ENCODE data around the gene GNB3.

GNB3 gene

DNA sequence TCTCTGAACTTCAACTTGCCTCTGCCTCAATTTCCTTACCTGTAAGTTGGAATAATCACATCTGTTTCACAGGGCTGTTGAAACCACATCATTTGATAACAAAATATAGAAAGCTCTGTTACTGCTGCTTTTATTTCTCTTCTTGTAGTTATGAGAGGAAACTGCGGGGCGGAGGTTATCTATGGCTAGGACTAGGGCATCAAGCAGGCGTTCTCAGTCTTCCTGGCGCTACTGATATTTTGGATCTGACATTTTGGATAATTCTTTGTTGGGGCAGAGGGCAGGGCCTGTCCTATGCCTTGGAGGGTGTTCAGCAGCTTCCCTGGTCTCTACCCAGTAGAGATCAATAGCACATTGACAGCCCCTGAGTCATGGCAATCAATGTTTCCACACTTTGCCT lies 8.6 kb upstream of the GNB3 start:
- Histone ChIP-seq H3K27me3 (no peaks in the 10 kb centered on the region), H3K9me3 (no peaks in the 10 kb centered on the region), H3K4me3 (ENCODE audit: low read depth, low read length) (no peak overlapping the region), H3K4me1 (peaks cover 2% of the 10 kb centered on the region), H3K36me3 (peaks cover 62% of the 10 kb centered on the region)
- TF ChIP-seq, protein P1, sequence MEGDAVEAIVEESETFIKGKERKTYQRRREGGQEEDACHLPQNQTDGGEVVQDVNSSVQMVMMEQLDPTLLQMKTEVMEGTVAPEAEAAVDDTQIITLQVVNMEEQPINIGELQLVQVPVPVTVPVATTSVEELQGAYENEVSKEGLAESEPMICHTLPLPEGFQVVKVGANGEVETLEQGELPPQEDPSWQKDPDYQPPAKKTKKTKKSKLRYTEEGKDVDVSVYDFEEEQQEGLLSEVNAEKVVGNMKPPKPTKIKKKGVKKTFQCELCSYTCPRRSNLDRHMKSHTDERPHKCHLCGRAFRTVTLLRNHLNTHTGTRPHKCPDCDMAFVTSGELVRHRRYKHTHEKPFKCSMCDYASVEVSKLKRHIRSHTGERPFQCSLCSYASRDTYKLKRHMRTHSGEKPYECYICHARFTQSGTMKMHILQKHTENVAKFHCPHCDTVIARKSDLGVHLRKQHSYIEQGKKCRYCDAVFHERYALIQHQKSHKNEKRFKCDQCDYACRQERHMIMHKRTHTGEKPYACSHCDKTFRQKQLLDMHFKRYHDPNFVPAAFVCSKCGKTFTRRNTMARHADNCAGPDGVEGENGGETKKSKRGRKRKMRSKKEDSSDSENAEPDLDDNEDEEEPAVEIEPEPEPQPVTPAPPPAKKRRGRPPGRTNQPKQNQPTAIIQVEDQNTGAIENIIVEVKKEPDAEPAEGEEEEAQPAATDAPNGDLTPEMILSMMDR (IDR thresholded peaks at IDR 0.05; ENCODE audit: low read depth, low read length): no peak
- DNase-seq: no peak

DNA sequence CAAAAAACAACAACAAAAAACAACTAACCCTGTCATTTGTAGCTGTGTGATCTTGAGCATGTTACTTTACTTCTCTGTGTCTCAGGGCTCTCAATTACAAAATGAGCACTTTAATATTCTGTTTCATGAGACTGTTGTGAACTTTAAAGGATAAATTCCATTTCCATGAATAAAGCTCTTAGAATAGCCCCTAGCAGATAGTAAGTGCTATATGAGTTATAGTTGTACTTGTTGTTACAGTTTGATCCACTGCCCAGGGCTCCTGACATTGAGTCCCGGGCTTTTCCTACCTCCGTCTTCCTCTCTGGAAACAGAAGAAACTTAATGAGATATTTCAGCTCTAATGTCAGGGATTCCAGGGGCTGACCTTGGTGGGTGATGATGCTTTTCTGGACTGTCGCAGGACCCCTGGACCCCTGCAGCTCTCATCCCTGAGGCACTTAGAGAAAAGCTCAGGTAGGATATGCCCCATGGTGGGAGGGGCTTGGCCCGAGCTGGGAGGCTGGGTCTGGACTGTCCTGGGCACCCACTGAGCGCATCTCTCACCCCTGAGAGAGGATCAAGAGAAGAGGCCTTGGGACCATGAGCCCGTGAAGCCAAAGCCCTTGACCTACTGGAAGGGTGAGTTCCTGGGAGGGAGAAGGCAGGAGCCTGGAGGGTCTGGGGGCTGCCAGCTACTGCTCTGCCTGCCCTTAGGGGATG lies 7.4 kb upstream of the GNB3 start:
- DNase-seq: no peak
- Histone ChIP-seq H3K27me3 (no peaks in the 10 kb centered on the region), H3K36me3 (peaks cover 74% of the 10 kb centered on the region), H3K4me1 (no peaks in the 10 kb centered on the region; the same call in 1 of the 2 replicates), H3K9me3 (no peaks in the 10 kb centered on the region), H3K4me3 (ENCODE audit: low read depth, low read length) (no peak overlapping the region)
- TF ChIP-seq, protein P1 (IDR thresholded peaks at IDR 0.05; ENCODE audit: low read depth, low read length): no peak

DNA sequence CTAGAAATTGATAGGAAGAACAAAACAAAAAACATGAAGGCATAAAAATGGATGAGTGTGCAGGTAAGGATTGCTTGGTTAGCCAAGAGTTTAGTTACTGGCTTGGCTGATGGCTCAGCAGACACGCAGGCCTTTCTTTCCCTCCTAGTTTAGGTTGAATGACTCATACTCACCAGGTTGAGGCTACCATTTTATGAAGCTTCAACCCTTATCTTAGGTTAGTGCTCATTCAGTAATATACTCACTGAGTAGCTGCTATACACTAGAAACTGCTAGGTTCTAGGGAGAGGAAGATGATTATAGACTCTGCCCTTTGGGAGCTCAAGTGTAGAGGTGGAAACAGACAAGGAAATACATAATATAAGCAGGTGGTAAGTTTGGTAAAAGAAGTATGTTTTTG lies 6.5 kb upstream of the GNB3 start:
- TF ChIP-seq, protein P1 (IDR thresholded peaks at IDR 0.05; ENCODE audit: low read depth, low read length): no peak
- DNase-seq: no peak
- no peaks in the 10 kb centered on the region for H3K9me3 ChIP-seq
- H3K4me3 ChIP-seq (ENCODE audit: low read depth, low read length): no peak overlapping the region
- no peaks in the 10 kb centered on the region; the same call in 1 of the 2 replicates for H3K4me1 ChIP-seq
- H3K36me3 ChIP-seq: peaks cover 79% of the 10 kb centered on the region
- H3K27me3 ChIP-seq: no peaks in the 10 kb centered on the region

DNA sequence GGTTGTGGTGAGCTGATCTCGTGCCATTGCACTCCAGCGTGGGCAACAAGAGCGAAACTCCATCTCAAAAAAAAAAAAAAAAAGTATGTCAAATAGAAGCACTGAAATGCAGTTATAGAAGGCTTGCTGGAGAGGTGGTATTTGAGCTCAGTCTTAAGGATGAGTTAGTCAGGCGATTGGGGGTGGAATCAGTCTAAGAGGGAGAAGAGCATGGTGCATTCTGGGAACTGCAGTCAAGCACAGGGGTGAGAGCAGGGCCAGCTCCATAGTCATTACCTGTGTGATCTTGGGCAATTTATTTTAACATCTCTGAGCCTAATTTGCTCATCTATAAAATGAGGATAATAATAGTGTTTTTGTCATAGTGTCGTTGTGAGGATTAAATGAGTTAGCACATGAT lies 5.9 kb upstream of the GNB3 start:
- Histone ChIP-seq H3K36me3 (peaks cover 83% of the 10 kb centered on the region), H3K9me3 (no peaks in the 10 kb centered on the region), H3K27me3 (no peaks in the 10 kb centered on the region), H3K4me1 (no peaks in the 10 kb centered on the region; the same call in 1 of the 2 replicates), H3K4me3 (ENCODE audit: low read depth, low read length) (no peak overlapping the region)
- TF ChIP-seq, protein P1 (IDR thresholded peaks at IDR 0.05; ENCODE audit: low read depth, low read length): no peak
- no peak for DNase-seq

DNA sequence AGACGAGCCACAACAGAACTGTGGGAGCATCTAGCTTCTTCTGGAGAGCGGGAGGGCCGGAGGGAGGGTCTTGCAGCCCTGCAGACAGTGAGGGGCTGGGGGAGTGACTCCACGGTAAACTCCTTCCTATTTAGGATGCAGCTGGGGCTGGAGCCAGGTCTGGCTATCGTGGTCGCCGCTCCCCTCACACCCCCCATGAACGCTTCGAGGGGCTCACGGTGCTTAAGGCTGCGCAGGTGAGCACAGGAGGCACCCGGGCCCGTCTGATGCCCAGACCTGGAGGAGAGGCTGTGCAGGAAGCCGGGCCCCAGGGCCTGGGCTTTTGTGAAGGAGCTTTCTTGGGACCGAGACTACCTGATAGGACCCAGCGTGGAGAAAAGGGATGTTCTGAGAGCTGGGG lies 3.9 kb upstream of the GNB3 start:
- no peaks in the 10 kb centered on the region for H3K27me3 ChIP-seq
- no peaks in the 10 kb centered on the region for H3K4me1 ChIP-seq
- TF ChIP-seq, protein P1 (IDR thresholded peaks at IDR 0.05; ENCODE audit: low read depth, low read length): no peak
- H3K4me3 ChIP-seq (ENCODE audit: low read depth, low read length): no peak overlapping the region
- no peaks in the 10 kb centered on the region for H3K9me3 ChIP-seq
- H3K36me3 ChIP-seq: peaks cover 75% of the 10 kb centered on the region
- DNase-seq: no peak

DNA sequence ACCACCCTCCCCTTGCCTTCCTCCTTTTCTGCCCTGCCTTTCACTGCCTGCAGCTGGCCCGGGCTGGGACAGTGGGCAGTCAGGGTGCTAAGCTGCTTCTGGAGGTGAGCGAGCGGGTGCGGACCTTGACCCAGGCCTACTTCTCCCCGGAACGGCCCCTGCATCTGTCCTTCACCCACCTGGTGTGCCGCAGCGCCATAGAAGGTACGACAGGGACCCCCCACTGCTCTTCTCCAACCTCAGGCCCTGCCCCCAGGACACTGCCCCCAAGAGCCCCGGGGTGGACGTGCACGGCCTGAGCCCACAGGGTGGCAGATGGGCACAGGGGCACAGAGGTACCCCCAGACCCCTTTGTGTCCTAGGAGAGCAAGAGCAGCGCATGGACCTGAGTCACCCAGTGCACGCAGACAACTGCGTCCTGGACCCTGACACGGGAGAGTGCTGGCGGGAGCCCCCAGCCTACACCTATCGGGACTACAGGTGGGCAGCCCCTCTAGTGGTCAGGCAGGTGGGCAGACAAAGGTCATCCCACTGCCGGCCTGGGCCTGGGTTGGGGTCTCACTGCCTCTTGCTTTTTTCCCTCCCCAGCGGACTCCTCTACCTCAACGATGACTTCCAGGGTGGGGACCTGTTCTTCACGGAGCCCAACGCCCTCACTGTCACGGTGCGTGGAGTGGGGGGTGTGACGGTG lies 3.2 kb upstream of the GNB3 start:
- no peaks in the 10 kb centered on the region for H3K4me1 ChIP-seq
- H3K27me3 ChIP-seq: no peaks in the 10 kb centered on the region
- H3K36me3 ChIP-seq: peaks cover 76% of the 10 kb centered on the region
- no peak for DNase-seq
- H3K9me3 ChIP-seq: no peaks in the 10 kb centered on the region
- H3K4me3 ChIP-seq (ENCODE audit: low read depth, low read length): no peak overlapping the region
- TF ChIP-seq, protein P1 (IDR thresholded peaks at IDR 0.05; ENCODE audit: low read depth, low read length): no peak

All from BE2C (cell line).